GM11168 (cell line): Measurements from ENCODE around the gene TFDP2.
"Not testable (repeated sequence)": the region's sequence is repeated elsewhere in the genome, so short reads cannot be mapped to it uniquely, and the experiment has no call there.

Experiments used
- in situ Hi-C: fragments of 300-500 bp; cut with MboI; formaldehyde crosslinking; loops from one replicate; pipeline ENCODE4 v1.12.0; 2022; ENCODE audit warnings: low sequenced_read_pairs; ENCODE audit not compliant: unreplicated experiment

TFDP2 gene, protein sequence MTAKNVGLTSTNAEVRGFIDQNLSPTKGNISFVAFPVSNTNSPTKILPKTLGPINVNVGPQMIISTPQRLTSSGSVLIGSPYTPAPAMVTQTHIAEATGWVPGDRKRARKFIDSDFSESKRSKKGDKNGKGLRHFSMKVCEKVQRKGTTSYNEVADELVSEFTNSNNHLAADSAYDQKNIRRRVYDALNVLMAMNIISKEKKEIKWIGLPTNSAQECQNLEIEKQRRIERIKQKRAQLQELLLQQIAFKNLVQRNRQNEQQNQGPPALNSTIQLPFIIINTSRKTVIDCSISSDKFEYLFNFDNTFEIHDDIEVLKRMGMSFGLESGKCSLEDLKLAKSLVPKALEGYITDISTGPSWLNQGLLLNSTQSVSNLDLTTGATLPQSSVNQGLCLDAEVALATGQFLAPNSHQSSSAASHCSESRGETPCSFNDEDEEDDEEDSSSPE

DNA sequence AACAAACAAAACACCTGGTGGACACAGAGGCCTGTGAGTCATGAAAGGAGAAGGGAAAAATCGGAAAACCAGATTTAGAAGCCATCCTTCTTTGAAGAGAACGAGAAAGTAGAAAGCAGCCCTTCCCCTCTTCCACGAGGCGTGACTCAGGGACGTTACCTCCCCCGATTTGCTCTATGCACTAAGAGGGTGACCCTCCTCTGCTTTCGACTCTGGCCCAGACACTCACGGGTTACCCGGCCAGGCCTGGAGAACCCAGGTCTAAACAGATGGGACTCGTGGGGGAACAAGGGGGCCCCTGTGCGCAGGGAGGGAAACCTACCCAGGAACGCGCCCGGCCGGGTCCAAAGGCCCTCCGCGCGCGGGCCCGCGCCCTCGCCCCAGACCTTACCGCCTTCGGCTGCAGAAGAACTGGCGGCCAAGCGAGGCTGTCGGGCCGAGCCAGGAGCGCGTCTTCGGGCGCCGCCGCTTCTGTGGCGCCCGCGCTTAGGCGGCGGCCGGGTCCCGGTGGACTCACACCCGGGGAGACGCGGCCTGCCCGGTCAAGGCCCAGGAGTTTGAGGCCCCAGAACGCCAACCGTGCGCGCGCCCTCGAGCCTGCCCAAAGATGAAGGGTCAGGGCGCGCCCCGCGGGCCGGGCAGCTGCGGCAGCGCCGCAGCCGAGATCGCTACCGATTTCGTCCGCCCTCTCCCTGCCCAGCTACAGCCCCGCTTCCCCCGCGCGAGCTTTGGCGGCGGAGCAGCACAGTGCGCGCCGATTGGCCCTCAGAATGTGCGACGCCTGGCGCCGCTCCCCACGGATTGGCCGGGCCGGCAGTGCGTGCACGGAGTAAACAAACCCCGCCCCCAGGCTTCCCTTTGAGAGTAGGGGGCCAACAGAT, at the start of gene TFDP2:
TSS of gene TFDP2 (minus strand) at position 753 of the 881 bp plus-strand sequence. CDS start 47,795 bp downstream, outside the sequence.
- in situ Hi-C loops: no loop called here

DNA sequence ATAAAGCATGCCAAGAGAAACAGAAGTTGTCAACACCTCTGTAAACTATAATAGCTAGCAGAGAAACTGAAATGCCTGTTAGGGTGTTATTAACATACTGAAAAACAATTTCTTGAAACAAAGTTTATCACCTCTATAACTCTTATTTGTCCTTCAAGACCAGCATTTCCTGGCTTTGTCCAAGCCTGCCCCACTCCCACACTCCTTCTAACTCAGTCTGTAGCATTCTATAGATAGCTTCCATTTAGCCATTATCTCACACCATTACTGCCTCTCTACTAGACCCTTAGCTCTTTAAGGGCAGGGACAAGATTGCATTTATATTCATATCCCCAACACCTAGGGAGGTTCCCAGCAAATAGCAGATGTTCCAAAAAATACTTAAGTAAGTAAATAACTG, 39.5 kb upstream of the TFDP2 start:
- in situ Hi-C loops: no loop called here

DNA sequence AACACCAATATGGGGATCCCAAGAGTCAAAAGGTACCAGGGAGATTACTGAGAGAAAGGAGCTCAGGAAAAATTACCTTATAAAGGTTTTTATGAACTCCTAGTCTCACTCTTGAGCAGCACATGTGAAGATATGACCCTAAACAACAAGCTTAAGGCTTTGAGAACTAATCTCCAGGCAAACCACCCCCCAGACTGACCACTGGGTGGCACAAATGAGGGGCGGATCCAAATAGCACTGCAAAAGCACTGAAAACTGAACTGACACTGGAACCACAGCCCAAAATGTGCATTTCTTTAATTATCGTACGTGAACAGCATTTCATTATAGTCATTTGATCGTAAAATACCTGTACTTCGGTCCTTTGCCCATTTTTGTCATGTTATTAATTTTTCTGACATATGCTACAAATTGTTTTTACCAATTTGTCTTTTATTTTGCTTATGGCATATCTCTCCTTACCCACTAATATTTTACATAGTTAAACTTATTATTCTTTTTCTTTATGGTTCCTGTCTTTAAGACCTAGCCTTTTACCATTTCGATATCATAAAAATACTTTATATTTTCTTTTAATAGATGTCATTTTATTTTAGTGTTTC, 31.5 kb upstream of the TFDP2 start:
- in situ Hi-C loops: no loop called here

DNA sequence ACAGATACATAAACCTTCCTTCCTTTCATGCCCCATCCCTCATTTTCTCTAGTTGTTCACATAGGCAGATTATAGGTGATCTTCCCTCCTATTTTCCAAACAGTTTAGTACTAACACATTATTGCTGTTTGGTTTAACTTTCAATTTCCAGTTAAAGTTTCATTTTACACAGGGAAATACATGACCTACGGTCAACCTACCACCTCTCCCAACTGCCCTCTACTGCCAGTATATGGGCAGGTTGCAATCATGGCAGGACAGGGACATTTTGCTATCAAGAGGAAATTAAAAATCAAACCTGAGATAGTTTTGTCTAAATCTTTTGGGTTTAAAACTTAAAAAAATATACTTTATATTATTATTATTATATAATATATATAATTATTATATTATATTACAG, 26.1 kb upstream of the TFDP2 start:
- in situ Hi-C loops: no loop called here

DNA sequence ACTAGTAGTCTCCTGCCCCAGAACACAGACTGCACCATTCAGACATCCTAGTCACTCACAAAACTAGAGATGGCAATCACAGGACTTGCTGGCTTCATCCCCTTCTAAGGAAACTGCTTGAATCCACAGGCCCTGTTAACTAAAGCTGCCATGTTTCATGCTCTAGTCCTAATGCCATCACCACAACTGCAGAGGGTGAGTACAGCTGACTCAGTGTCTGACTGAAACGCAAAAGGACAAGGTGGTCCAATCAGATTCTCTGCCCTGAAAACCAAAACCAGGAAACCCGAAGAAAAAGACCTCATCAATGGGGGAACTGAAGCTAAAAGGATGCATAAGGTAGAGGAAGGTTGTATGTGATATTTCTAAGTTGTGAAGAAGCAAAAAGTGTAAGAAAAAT, 25.2 kb upstream of the TFDP2 start:
- in situ Hi-C loops: no loop called here

DNA sequence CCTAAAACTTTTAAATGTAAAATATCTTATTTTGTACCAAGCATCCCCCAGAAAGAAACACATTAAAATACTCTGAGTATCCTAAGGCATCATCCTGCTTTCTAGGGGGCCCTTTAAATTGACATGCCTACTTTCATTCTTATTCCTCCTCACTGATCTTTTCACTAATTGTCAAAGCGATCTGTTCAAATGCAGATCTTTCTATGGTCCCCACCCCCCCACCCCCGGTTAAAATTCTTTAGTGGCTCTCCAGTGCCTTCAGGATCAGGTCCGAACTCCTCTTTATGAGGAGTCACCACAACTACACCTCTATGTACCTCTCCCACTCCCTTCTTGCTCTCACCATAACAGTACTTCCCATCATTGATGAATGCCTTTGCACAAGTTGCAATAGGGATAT, 19.2 kb upstream of the TFDP2 start:
- in situ Hi-C loops: no loop called here

DNA sequence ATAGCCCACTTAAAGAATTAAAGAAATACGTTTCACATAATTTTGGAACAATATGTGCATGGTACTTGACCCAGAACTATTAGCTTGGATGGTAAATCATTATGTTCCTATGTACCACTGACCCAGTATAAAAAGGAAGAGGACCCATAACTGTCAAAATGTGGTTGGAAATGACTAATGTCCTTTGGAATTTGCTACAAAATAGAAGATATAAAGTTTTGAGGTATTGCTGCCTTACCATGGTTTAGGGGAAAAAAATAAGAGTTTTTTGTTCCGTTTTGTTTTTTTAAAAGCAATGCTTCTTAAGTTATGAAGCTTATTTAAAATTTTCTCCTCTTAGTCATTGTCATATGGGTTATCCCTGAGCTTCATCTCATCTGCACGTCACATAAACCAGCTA, 15.8 kb upstream of the TFDP2 start:
- in situ Hi-C loops: no loop called here

DNA sequence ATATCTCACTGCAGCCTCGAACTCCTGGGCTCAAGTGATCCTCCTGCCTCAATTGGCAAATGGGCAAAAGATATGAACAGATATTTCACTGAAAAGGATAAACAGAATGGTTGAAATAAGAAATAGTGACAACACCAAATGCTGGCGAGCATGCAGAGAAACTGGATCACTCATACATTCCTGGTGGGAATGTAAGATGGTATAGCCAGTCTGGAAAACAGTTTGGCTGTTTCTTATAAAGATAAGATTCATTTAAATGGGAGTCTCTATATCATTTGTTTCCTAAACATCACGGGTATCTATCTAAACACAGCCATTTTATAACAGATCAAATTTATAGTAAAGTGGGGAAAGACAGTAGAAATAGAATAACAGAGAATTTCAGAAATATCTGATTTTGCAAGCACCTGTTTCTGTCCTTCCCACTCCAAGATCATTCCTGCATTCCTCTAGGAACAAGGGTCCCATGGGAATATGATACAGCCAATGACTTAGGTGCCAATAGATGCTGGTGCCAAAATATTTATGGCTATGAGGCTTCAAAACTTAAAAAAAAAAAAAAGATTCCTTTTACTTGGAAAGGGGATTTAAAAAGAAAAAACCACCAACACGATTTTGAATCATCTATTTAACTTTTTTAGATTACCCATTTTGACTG, 9.9 kb upstream of the TFDP2 start:
- in situ Hi-C loops: no loop called here

DNA sequence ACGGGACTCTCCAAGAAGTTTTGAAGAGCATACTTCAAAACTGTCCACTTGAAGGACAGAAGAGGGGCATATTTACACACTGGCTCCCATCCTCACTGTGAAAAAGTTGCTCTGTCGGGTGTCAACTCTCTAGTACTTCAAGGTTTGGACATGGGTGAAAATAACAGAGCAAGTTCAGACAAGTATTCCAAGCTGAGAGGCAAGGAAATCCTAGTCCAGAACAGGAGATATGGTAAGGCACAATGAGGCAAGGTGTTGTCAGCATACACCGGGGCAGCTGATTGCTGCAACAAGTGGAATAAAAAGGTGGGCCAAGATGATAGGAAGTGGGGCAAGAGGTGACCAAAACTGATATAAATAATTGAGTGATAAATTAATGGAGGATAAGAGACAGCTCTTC, 4.8 kb upstream of the TFDP2 start:
- in situ Hi-C loops: no loop called here

DNA sequence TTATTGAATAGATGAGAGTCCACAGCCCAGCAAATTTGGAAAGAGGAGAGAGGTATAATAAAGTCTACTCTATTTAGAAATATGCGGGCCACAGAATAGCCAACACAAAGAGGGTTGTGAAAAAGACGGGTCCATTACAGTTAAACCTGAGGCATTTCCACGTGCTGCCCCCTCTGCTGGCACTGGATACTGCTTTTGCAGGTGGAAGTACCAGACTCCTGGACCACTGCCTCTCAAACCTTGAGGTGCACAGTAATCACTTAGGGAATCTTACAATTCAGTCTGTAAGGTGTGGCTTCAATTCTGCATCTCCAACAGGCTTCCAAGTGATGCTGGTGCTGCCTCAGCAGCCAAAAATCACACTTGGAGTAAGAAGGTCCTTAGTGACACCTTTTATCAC, 3.0 kb upstream of the TFDP2 start:
- in situ Hi-C loops: no loop called here

DNA sequence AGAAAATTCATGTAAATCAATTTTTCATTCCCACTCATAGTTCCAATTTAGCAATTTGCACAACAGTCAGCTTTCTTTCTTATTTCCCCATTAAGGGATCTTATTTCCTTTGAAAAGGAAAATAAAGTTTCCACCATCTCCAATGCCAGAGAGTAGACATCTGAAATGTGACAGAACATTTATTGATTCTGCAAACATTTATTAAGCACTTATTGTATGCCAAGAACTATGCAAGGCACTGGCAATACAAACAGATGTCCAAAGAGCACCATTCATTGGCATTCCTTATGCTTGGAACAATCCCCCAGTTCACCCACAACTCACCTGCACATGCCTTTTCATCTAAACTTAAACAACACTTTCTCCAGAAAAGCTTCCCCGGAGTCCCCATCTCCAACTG, 2.5 kb upstream of the TFDP2 start:
- in situ Hi-C loops: no loop called here

DNA sequence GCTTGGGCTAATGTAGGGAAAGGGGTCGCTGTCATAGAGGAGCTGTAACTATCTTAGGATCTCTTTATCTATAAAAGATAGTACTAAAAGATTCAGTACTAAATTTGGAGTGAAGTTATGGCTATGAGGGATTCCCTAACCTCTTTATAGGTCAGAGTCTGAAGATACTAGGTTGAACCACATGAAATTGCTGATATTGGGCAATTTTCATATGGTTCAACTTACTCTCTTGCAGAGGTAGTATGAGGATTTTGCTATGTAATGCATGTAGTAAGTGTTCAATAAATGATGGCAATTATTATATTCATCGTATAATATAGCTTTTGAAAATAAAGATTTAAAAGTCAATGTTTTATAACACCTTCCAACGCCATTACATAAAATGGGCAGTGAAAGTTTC, 1.9 kb upstream of the TFDP2 start:
- in situ Hi-C loops: no loop called here

DNA sequence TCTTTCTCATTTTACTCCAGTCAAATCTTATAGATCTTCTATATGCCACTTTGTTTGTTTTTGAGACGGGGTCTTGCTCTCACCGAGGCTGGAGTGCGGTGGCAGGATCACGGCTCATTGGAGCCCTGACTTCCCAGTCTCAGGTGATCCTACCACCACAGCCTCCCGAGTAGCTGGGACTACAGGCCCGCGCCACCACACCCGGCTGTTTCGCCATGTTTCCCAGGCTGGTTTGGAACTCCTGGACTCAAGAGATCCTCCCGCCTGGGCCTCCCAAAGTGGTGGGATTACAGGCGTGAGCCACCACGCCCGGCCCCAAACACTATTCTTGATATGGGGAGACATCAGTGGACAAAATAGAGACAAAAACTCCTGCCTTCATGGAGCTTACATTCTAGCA, 927 bp upstream of the TFDP2 start:
- in situ Hi-C loops: no loop called here

DNA sequence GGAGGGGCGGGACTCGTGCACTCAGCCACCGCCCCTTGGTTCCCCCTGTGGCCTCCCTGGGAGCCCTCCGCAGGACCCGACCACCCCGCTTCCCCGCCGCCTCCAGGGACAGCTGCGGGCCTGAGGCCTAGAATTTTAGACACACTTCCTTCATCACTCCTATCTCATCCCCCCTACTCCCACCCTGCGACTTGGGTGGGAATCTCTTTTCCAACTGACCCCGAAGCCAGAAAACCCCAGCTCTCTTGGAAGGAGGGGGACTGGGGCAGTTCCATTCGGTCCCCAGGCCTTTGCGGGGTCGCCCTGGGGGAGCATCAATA, 289 bp upstream of the TFDP2 start:
- in situ Hi-C loops: no loop called here

DNA sequence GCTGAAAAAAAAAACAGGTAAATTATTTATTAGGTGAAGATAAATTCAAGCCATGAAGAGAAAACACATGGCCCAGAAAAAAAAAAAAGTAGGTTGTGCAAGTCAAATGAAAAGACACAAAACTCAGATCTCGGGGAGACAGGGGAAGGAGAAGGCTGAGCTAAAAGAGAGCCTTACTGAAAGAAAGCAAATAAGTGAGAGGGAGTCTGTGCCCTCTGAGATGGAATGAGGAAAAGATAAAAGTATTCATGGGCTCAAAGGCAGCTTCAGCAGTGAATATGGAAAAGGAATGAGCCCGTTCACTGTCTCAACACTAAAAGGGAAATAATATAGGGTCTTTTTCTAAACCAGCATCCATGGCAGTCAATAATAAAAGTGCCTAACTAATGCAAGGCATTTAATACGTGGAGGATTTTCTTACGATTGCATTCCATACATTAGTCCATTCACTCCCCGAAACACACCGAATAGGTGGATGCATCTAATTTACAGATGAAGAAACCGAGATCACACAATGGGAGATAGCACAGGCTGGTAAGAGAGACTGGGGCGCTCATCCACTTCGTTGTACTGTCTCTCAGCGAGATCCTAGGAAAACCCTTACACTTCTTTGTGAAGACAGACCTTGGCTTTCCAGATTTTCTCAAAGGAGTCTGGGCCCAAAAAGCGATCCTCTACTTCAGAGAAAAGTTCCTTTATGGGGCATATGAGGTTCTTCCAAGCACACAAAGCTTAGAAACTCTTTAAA, 1.1 kb downstream of the TFDP2 start:
- in situ Hi-C loops: no loop called here

DNA sequence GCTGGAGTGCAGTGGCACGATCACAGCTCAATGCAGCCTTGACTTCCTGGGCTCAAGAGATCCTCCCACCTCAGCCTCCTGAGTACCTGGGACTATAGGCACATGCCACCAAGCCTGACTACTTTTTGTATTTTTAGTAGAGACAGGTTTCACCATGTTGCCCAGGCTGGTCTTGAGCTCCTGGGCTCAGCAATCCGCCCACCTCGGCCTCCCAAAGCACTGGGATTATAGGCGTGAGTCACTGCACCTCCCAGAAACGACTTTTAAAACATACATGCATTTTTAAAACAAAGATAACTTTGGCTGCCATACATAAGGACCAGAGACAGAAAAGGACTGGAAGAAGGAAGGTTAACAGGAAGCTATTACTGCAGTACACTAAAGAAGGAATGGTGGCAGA, 4.8 kb downstream of the TFDP2 start:
- in situ Hi-C loops: not testable (repeated sequence)

DNA sequence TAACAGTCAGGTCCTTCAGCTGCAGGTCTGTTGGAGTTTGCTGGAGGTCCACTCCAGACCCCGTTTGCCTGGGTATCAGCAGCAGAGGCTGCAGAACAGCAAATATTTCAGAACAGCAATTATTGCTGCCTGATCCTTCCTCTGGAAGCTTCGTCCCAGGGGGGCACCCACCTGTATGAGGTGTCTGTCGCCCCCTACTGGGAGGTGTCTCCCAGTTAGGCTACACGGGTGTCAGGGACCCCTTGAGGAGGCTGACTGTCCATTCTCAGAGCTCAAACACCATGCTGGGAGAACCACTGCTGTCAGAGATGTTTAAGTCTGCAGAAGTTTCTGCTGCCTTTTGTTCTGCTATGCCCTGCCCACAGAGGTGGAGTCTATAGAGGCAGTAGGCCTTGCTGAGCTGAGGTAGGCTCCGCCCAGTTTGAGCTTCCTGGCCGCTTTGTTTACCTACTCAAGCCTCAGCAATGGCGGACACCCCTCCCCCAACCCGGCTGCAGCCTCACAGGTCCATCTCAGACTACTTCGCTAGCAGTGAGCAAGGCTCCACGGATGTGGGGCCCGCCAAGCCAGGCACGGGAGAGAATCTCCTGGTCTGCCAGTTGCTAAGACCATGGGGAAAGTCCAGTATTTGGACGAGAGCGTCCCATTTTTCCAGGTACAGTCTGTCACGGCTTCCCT, 8.6 kb downstream of the TFDP2 start:
- in situ Hi-C loops: not testable (repeated sequence)

DNA sequence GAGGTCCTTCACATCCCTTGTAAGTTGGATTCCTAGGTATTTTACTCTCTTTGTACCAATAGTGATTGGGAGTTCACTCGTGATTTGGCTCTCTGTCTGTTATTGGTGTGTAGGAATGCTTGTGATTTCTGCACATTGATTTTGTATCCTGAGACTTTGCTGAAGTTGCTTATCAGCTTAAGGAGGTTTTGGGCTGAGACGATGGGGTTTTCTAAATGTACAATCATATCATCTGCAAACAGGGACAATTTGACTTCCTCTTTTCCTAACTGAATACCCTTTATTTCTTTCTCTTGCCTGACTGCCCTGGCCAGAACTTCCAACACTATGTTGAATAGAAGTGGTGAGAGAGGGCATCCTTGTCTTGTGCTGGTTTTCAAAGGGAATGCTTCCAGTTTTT, 12.3 kb downstream of the TFDP2 start:
- in situ Hi-C loops: not testable (repeated sequence)

DNA sequence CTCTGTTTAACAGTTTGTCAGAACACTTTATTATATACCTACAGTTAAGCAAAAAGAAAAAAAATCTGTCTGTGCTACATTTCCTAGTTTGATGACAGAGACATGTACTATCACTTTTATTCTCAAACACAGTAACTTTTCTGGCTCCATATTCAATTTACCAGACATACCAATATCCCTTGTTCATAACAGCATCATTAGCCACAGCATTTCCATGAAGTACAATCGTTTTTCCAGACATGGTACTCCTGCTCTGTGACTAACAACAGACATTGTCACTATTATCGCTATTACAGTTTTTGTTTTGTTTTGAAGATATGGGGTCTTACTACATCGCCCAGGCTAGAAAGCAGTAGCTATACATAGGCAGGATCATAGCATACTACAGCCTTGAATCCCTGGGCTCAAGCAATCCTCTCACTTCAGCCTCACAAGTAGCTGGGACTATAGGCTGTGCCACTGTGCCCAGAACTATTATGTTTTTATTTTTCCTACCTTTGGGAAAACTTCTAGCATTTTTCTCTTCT, 14.5 kb downstream of the TFDP2 start:
- in situ Hi-C loops: no loop called here
